ENCODE measurements around the gene STEAP1B. TPM values are rescaled to one million over a fixed set of nuclear protein-coding genes. Genes with fewer than 3 reads are reported as not detected.

The STEAP1B gene
- total RNA-seq, 1 donor from 2014 or later: 2.0 TPM

GRCh38 chr7:22429386-22429785, 70.6 kb downstream of the STEAP1B start:
- peak; percentile 64 for ATAC-seq

GRCh38 chr7:22427855-22428254, 72.1 kb downstream of the STEAP1B start:
- ATAC-seq: no peak

- ATAC-seq: peak; percentile 47
Observed at GRCh38 chr7:22427104-22427503, 72.9 kb downstream of the STEAP1B start.

GRCh38 chr7:22426463-22427094, 73.4 kb downstream of the STEAP1B start:
- ATAC-seq: peak; percentile 5

GRCh38 chr7:22425361-22425760, 74.6 kb downstream of the STEAP1B start:
- ATAC-seq: no peak

GRCh38 chr7:22422831-22423615, 77.0 kb downstream of the STEAP1B start:
- no peak for ATAC-seq

GRCh38 chr7:22420973-22421635, 78.9 kb downstream of the STEAP1B start:
- no peak for ATAC-seq

- no peak for ATAC-seq
Observed at GRCh38 chr7:22420008-22420407, 80.0 kb downstream of the STEAP1B start.

GRCh38 chr7:22419488-22419887, 80.5 kb downstream of the STEAP1B start:
- ATAC-seq: no peak

- no peak for ATAC-seq
Observed at GRCh38 chr7:22418251-22419046, 81.5 kb downstream of the STEAP1B start.

GRCh38 chr7:22417841-22418240, 82.1 kb downstream of the STEAP1B start:
- no peak for ATAC-seq

GRCh38 chr7:22417349-22417748, 82.6 kb downstream of the STEAP1B start:
- ATAC-seq: no peak

GRCh38 chr7:22414424-22414823, 85.6 kb downstream of the STEAP1B start:
- ATAC-seq: no peak

- no peak for ATAC-seq
Observed at GRCh38 chr7:22413211-22413610, 86.8 kb downstream of the STEAP1B start.

- ATAC-seq: no peak
Observed at GRCh38 chr7:22411977-22412693, 87.9 kb downstream of the STEAP1B start.

GRCh38 chr7:22406715-22407114, 93.3 kb downstream of the STEAP1B start:
- no peak for ATAC-seq

- ATAC-seq: no peak
Observed at GRCh38 chr7:22404421-22405023, 95.5 kb downstream of the STEAP1B start.

GRCh38 chr7:22403344-22403743, 96.6 kb downstream of the STEAP1B start:
- no peak for ATAC-seq

GRCh38 chr7:22402250-22402649, 97.7 kb downstream of the STEAP1B start:
- peak; percentile 7 for ATAC-seq

GRCh38 chr7:22400936-22401553, 98.9 kb downstream of the STEAP1B start:
- no peak for ATAC-seq

- no peak for ATAC-seq
Observed at GRCh38 chr7:22400150-22400814, 99.7 kb downstream of the STEAP1B start.

Data from esophagus mucosa (tissue), 1 donor.